GM19351 (cell line): ENCODE measurements around the gene IRF4.
"Not testable (repeated sequence)": the region's sequence is repeated elsewhere in the genome, so short reads cannot be mapped to it uniquely, and the experiment has no call there.

Source experiments
- ATAC-seq: cut with Tn5 transposase; IDR thresholded peaks from one replicate; pipeline ENCODE4 v1.9.1; 2021; ENCODE audit warnings: mild to moderate bottlenecking, moderate library complexity; ENCODE audit not compliant: unreplicated experiment

The IRF4 gene

DNA sequence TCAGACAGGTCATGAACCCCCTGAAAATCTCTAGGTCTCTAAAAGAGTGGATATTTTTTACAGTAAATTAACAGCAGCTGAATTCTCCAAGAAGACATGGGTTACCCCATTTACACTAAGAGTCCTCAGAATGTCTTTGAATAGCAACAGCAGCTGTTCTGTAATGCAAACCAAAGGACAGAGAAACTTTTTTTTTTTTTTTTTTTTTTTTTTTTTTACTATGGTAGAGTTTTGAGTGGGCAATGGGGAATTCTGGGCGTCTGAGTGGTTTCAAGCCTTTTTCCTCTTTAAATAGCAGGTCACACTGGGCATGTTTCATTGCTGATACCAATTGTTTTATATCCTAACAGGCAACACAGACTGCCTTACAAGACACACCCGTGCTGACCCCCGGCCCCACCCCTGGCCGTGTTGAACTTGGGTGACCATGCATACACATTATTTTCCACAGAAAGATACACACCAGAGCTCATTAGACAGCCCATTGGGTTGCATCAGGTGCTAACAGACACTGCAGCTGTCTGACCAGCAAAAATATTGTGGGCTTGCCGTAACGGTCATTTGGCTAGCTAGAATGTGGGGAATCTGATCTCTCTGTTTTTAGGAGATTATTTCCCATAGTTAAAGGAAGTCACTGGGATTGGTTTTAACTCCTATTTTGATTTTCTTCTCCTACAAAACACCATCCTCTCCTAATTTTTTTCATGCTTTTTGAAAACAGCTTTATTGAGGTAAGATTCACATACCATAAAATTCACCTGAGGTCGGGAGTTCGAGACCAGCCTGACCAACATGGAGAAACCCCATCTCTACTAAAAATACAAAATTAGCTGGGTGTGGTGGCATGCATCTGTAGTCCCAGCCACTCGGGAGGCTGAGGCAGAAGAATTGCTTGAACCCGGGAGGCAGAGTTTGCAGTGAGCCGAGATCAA is 26.7 kb upstream of the IRF4 start:
- peak; percentile 82 for ATAC-seq

DNA sequence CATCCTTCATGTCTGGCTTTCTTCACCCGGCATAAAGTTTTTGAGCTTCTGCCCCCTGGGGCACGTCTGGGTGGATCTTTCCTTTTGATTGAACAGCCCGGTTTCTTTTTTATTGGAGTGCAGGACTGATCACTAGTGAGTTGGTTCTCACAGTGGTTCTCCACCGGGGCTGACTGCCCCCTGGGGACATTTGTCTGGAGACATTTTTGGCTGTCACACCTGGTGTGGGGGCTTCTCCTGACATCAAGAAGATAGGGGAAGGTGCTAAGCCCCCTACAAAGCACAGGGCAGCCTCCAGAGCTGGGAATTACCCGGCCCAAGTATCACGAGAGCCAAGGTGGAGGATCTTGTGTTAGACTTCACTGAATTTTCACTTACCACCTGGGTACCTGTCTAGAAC is 25.7 kb upstream of the IRF4 start:
- ATAC-seq = no peak

DNA sequence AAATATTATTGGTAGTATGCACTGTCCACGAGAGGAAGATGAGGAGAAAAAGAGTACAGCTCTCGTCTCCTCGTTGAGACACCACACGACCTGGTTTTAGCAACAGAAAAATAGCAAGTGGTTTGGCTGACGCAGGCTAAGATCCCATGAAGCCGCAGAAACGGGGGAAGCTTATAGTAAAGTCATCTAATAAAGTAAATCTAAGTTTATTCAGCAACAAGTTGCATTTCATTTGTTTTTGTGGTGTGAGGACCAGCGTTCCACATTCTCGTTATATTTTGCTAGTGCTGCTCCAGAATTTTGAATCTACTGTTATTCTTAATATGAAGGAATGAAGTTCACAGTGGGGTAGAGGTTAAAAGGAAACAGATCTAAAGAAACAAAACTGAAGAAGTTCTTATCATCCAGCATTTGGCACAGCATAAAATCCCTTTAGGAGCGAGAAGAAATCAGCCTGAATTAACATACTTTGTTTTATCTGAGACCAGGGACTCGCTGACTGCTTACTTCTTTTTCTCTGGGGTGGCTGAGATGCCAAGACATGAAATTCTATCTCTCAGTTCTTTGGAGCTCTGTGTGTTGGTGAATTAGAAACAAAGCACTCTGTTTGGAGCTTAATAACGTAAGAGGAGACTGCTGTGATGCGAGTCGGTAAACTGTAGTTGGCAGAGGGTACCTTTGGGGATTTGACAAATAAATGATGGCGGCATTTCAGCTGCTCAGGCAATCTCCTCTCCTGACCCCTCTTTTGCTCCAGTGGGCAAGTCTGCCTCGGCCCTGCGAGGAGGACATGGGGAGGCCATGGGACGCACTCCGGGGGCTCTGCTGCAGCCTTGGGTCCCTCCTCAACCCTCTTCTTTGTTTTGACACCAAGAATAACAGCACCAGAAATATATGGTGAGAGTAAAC is 24.9 kb upstream of the IRF4 start:
- no peak for ATAC-seq

DNA sequence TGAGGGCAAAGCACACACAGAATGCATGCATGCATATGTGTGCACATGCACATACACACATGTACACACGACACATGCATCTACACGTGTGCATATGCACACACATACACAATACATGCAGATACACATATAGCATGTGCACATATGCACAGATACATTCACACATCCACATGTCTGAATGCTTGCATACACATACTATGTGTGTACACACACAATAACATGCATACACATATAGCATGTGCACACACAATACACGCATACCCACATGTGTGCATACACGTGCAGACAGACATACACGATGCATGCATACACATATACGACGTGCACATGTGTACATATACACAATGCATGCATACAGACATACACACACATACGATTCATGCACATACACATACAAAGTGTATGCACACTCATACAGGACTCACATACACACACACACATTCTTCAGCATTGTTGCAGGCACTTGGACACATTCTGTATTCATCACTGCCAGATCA is 24.2 kb upstream of the IRF4 start:
- ATAC-seq = no peak

DNA sequence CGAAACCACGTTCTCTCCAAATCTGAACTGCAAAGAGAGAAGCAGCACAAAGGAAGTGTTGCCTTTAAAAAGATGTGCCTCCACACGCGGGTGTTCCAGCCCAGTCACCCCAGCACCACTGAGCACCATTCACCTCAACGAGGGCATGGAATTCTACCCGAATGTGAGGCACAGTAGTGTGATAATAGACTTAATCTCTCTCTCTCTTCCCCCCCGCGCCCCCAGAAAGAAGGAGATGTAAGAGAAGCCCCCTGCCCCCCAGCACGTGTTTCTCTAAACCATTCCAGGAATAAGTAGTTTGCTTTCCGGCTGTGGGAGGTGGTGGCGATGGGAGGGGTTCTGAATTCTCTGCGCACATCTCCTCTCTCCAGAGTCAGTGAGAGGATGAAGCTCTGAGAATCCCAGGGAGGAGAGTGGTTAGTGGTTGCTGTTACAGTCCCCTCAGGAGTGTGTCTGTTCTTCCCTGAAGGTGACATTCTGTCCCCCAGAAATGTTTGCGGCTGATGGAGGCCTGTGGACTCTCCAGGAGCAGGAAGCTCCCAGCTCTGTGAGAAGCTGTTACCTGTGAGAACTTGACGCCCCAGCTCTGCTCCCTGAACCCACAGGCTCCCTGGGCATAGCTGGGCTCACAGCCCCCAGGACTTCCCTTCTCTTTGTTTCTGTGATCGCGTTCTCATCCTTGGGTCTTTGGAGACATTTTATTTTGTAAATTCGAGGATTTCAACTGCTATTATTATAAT is 23.5 kb upstream of the IRF4 start:
- ATAC-seq = no peak

DNA sequence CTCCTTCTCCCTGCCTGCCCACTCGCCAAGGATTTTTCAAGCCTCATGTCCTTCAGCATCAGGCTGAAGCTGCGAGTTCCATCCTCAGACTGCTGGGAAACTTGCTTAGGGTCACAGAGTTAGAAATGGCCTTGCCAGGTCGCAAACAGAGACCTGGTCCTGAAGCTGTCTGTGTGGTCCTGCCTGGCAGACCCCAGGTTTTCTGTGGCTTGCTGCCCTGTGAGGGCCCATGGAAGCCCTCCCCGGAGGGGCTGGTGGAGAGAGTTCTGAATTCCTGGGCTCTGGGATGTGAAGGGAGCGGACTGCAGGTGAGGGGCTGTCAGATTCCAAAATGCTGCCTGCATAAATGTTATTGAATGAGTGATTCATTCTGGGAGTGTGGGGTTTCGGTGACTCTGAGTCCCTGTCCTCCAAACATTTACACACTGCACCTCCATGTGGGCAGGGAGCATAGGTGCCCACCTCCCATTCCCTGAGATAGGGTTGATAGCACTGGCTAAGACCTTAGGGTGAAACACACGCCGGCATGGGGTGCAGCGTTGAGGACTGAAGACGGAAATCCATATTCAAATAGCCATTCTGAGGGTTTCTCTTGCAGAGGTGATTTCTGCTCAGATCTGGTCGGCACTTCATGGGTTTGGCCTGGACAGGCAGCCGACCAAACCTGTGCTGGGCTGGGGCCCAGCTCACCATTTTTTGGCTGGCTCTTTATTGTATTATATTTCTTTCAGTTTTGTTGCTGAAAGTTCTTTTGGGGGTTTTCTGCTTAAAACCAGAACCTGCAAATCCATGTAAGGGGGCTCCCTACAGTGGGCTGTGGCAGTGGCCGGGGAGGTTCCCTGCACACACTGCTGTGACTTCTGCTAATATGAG is 21.8 kb upstream of the IRF4 start:
- ATAC-seq = no peak

DNA sequence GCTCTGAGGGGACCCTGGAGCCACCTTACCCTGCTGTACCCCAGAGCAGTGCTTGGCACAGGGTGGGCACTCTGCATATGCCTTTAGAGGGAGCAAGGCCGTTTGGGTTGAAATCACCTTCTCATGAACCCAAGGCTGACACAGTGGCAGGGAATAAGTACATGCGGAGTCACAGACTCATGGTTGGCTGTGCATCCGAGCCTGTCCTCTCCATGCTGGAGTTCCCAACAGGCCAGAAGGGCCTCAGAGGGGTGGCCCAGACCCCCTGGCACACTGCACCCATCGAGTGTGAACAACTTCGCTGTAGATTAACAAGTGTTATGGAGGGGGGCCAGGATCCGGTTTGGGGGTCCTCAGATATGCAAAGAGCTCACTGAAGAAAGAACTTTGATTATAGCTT is 21.0 kb upstream of the IRF4 start:
- no peak for ATAC-seq

DNA sequence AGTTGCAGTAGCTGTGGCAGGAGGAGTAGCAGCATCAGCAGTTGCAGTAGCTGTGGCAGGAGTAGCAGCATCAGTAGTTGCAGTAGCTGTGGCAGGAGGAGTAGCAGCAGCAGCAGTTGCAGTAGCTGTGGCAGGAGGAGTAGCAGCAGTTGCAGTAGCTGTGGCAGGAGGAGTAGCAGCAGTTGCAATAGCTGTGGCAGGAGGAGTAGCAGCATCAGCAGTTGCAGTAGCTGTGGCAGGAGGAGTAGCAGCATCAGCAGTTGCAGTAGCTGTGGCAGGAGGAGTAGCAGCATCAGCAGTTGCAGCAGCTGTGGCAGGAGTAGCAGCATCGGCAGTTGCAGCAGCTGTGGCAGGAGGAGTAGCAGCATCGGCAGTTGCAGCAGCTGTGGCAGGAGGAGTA is 19.7 kb upstream of the IRF4 start:
- ATAC-seq = not testable (repeated sequence)

DNA sequence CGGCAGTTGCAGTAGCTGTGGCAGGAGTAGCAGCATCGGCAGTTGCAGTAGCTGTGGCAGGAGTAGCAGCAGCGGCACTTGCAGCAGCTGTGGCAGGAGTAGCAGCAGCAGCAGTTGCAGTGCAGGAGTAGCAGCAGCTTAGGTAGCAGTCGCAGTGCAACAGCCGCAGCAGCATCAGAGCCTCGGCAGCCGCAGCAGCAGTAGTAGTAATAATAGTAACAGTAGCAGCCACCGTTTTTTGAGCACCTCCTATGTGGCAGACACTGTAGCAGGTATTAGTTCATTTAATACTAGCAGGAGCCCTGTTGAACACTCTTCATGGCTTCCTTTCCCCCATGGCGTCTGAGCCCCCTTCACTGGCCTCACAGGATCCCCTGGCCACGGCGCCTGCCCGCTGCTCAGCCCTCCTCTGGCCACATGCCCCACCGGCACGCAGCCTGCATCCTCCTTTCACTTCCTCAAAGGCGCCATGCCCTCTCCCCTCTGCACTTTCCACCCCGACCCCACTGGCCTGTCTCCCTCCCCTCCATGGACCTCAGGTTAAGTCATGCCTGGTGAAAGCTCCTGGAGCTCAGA is 19.1 kb upstream of the IRF4 start:
- peak; percentile 78 for ATAC-seq

DNA sequence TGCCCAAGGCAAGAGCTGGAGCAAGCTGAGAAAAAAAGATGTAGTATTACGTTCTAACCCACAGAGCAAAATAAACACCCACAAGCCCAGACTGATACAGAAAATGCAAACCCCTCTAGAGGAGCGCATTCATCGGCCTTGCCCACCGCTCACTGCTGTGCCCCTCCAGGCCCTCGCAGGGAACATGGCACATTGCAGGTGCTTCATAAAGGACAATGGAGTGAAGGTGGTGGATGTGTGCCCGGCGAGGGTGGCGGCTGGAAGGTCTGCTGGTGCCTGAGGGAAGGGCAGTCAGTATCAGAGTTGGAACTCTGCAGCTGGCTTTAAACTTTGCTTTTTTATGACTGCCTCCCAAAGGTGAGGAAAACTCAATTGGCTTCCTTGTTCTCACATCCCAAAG is 18.5 kb upstream of the IRF4 start:
- peak; percentile 7 for ATAC-seq

DNA sequence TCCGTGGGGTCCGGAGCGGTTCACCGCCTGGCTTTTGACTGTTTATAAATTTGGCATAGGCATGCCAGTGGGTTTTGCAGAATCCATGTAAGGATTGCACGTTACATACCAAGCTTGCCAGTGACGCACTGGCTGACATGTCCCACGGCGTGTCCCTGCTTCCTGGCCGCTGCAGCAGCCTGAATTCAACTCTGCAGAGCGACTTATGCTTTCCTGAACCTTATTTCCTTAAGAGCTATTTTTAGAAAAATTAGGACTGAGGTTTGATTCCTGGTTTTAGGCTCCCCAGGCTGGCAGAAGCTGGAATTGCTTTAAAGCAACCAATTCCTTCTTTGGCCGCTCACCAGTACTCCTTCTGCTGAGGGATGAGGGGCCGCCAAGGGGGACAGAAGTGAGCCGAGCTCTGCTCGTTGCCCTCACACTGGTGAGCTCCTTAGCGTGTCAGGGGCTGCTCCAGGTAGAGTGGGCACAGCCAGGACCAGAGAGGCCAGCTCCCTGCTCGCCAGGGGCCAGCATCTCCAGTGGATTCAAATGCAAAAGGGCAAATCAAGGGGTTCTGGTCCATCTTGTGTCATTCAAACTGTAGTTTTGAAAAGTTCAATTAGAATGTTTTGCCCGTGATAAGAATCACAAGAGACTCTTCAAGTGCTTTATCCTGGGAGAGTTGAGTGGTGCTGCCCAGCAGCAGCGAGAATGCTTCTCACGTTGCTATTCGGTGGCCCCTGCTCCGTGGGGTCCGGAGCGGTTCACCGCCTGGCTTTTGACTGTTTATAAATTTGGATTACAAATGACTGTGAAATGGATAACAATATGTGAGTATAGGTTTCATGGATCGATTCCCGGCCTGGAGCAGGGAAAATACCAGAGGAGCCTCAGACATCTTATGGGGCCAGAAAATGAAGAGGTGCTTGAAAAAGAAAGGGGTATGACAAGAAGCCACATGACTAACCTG is 17.5 kb upstream of the IRF4 start:
- ATAC-seq = no peak

DNA sequence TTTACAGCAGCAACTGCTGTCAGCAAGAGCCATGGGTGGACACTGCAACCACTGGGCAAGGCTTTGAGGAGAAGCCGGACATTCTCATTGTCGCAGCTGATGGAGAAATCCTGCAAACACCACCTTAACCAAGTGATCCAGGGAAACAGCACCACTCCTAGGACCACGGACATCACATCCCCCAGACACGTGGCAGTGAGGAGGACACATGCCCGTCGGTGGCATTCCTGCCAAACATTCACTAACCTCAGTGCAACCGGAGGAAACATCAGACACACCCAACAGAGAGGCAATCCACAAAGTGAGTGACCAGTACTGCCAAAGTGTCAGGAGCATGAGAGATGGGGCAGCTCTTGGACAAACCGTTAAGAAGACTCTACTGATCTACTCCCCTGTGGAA is 16.6 kb upstream of the IRF4 start:
- ATAC-seq = no peak

DNA sequence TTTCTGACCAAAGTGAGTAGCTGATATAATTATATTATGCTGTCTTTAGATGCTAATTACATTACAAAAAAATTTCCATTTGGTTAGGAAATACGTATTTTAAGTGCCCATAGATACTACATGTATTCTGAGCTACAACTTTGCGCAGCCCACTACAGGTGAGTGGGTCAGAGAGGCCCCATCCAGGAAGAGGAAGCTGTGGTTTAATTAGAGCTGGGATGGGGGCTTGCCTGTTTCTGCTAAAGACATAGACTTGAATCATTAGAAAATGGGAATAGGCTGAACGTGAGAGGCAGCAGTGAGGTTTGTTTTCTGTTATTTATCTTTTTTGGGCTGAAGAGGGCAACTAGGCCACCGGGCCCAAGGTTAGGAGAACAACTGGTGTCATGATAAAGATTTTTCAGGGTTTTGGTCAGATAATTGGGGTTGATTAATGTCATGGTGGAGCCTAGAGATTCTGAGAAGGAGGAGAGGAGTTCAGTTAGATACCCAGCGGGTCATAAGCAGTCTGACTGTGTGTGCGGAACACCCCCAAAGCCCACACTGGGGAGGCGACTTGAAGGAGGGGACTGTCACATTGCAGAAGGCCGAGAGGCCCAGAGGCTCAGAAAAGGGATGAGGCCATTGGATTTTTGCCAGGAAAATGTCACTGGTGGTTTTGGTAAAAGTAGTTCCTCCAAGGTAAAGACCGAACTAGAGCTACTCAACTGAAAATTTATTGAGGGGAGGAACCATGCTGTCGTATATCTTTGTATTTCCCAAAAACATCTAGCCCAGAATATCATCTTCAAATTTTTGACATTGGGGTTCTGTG is 14.5 kb upstream of the IRF4 start:
- ATAC-seq = no peak

DNA sequence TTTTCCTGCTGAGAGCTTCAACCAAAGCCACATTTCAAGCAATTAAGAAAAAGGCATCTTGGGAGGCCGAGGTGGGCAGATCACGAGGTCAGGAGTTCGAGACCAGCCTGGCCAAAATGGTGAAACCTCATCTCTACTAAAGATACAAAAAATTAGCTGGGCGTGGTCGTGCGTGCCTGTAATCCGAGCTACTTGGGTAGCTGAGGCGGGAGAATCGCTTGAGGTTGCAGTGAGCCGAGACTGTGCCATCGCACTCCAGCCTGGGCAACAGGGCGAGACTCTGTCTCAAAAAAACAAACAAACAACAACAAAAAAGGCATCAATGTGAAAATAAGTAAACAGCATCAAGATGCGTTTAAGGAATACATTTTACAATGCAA is 13.9 kb upstream of the IRF4 start:
- not testable (repeated sequence) for ATAC-seq

DNA sequence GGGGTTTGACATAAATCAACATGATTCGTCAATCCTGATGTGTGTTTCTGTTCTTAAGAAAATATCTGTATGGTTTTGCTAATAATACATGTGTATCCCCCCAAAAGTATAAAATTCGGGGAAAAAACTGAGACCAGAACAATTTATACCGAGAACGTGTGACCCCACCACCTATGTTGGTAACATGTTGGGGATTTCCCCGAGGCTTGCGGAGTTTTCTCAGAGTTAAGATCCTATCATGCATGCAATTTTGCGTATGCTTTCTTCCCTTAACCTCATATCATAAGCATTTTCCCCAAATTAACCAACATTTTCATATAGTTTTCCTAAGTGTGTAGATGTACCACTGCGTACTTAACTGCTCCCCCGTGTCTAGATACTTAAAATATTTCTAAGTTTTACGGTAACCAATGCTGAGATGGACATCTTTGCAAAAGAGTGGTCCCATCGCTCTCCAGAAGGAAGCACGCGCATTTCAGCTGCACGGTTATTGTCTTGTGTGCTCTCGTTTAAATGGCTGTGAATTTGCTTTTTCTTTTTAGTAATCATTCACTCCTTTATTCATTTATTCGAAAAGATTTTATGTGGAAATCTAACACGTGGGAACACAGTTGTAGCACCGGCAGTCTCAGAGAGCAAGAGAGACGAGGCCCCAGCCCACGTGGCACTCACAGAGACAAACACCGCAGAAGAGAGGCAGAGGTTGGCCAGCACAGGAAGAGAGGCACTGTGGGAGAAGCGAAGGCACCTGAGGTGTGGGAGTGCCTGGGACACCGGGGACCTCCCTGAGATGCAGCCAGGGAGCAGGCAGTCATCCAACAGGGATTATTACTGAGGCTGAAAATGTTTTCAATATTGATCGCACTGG is 13.2 kb upstream of the IRF4 start:
- ATAC-seq = no peak

DNA sequence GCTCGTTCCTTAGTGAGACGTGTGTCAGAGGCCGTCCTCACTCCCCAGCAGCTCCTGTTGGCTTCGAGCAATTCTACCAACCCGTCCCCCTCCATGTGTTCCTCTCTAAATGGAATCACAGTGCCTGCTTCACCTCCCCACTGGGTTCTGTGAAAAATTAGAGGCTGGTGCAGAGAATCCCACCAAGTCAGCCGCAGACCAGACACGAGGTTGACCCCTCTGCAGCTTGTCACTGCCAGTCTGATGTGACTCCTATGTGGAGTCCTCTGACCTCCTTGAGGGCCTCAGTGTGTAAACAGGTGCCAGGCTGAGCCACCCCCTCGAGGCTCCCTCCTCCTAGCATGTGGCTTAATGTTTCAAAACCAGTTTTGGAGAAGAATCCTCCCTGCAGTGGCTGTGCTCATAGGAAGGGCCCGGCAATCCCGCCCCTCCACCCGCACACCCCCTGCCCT is 12.6 kb upstream of the IRF4 start:
- ATAC-seq = no peak
